ENCODE results near the gene NLRP6. TPM values are rescaled to one million over a fixed set of nuclear protein-coding genes. Genes with fewer than 3 reads are reported as not detected.
"Not testable (repeated sequence)": the region's sequence is repeated elsewhere in the genome, so short reads cannot be mapped to it uniquely, and the experiment has no call there.

Gene NLRP6
- total and polyA plus RNA-seq, 2 experiments from 2014 or later: 1.4 TPM; not detected in 1

GRCh38 chr11:304915-305843, 27.0 kb downstream of the NLRP6 start:
- Histone ChIP-seq H3K9me2 (replicated peaks; ENCODE audit: insufficient read depth) (no peaks in the 10 kb centered on the region), H3K4me1 (ENCODE audit: insufficient read depth) (peaks cover 14% of the 10 kb centered on the region), H2AFZ (no peak overlapping the region), H3K27ac (no peak overlapping the region), H3K79me2 (peaks cover 8% of the 10 kb centered on the region), H3K36me3 (replicated peaks; ENCODE audit: insufficient read depth, low read depth) (no peaks in the 10 kb centered on the region), H3K4me2 (no peak overlapping the region), H3K27me3 (no peaks in the 10 kb centered on the region), H4K20me1 (ENCODE audit: insufficient read depth, poor library complexity, severe bottlenecking) (no peaks in the 10 kb centered on the region), H3K9me3 (ENCODE audit: low read depth) (no peaks in the 10 kb centered on the region), H3K4me3 (no peak overlapping the region)
- TF ChIP-seq, protein P1, sequence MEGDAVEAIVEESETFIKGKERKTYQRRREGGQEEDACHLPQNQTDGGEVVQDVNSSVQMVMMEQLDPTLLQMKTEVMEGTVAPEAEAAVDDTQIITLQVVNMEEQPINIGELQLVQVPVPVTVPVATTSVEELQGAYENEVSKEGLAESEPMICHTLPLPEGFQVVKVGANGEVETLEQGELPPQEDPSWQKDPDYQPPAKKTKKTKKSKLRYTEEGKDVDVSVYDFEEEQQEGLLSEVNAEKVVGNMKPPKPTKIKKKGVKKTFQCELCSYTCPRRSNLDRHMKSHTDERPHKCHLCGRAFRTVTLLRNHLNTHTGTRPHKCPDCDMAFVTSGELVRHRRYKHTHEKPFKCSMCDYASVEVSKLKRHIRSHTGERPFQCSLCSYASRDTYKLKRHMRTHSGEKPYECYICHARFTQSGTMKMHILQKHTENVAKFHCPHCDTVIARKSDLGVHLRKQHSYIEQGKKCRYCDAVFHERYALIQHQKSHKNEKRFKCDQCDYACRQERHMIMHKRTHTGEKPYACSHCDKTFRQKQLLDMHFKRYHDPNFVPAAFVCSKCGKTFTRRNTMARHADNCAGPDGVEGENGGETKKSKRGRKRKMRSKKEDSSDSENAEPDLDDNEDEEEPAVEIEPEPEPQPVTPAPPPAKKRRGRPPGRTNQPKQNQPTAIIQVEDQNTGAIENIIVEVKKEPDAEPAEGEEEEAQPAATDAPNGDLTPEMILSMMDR (IDR thresholded peaks at IDR 0.05; ENCODE audit: poor library complexity): peak; percentile 73
- TF ChIP-seq EZH2phosphoT487 (IDR thresholded peaks at IDR 0.05; ENCODE audit: low read depth, severe bottlenecking, unreplicated experiment): no peak
- DNase-seq (ENCODE audit: low spot score): peak; percentile 87
- 30% methylated on average over 17 of the region's 19 CpGs for WGBS (ENCODE audit: low lambda C conversion rate, missing lambda C conversion rate)

- H3K79me2 ChIP-seq: peaks cover 8% of the 10 kb centered on the region
- no peak for DNase-seq (ENCODE audit: low spot score)
- no peak overlapping the region for H3K27ac ChIP-seq
- no peak overlapping the region for H2AFZ ChIP-seq
- no peaks in the 10 kb centered on the region for H3K27me3 ChIP-seq
- no peak overlapping the region for H3K4me2 ChIP-seq
- 80% methylated on average over 10 of the region's 10 CpGs for WGBS (ENCODE audit: low lambda C conversion rate, missing lambda C conversion rate)
- H3K4me1 ChIP-seq (ENCODE audit: insufficient read depth): peaks cover 12% of the 10 kb centered on the region
- no peak for TF ChIP-seq EZH2 (IDR thresholded peaks at IDR 0.05; ENCODE audit: borderline replicate concordance)
- TF ChIP-seq EZH2phosphoT487 (IDR thresholded peaks at IDR 0.05; ENCODE audit: low read depth, severe bottlenecking, unreplicated experiment): no peak
- TF ChIP-seq, protein P1 (IDR thresholded peaks at IDR 0.05; ENCODE audit: poor library complexity): no peak
- no peaks in the 10 kb centered on the region for H3K36me3 ChIP-seq (replicated peaks; ENCODE audit: insufficient read depth, low read depth)
- H3K4me3 ChIP-seq: no peak overlapping the region
- H4K20me1 ChIP-seq (ENCODE audit: insufficient read depth, poor library complexity, severe bottlenecking): no peaks in the 10 kb centered on the region
- H3K9me3 ChIP-seq (ENCODE audit: low read depth): no peaks in the 10 kb centered on the region
- no peaks in the 10 kb centered on the region for H3K9me2 ChIP-seq (replicated peaks; ENCODE audit: insufficient read depth)
These were observed 27.6 kb downstream of the NLRP6 start for GRCh38 chr11:305844-306211.

DNA sequence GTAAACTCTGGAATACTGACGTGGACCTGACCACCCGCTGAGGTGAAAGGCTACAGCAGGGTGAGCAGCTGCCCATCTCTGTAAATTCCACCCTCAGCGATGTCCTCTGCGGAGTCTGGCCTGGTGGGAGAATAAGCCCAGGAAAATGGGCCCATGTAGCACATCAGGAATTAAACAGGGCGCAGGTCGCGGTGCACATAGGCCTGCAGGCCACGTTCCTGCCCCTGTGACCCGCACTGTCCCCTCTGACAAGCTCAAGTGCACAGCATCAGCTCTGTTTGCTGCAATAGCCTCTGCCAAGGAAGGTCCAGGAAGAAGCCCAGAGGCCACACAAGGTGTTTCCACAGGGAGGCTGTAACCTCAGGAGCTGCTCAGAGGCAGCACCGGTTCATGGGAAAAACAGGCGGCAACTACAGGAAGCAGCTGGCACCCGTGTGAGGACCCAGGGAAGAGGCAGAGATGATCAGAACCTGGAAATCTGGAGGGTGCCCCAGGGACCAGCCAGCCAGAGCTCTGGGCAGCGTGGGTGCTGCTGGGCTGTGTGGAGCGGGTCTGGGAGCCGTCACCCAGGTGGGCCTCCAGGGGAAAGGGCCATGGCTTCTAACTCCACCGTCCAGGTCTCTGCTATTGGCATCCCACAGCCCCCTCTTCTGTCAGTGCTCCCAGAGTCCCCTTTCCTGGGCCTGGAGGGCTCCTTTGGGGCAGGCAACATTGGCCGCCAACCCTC, 28.6 kb downstream of the NLRP6 start:
- Histone ChIP-seq H3K27ac (peak overlapping the region; percentile 82), H3K36me3 (replicated peaks; ENCODE audit: insufficient read depth, low read depth) (no peaks in the 10 kb centered on the region), H4K20me1 (ENCODE audit: insufficient read depth, poor library complexity, severe bottlenecking) (no peaks in the 10 kb centered on the region), H3K4me2 (no peak overlapping the region), H3K9me3 (ENCODE audit: low read depth) (no peaks in the 10 kb centered on the region), H3K27me3 (no peaks in the 10 kb centered on the region), H3K79me2 (peaks cover 8% of the 10 kb centered on the region), H2AFZ (no peak overlapping the region), H3K9me2 (replicated peaks; ENCODE audit: insufficient read depth) (no peaks in the 10 kb centered on the region), H3K4me3 (no peak overlapping the region), H3K4me1 (ENCODE audit: insufficient read depth) (peaks cover 13% of the 10 kb centered on the region)
- DNase-seq (ENCODE audit: low spot score): no peak
- TF ChIP-seq EZH2phosphoT487 (IDR thresholded peaks at IDR 0.05; ENCODE audit: low read depth, severe bottlenecking, unreplicated experiment) (no peak), EZH2 (IDR thresholded peaks at IDR 0.05; ENCODE audit: borderline replicate concordance) (no peak)
- TF ChIP-seq, protein P1 (IDR thresholded peaks at IDR 0.05; ENCODE audit: poor library complexity): no peak
- WGBS (ENCODE audit: low lambda C conversion rate, missing lambda C conversion rate): 89% methylated on average over 17 of the region's 17 CpGs

GRCh38 chr11:307766-308708, 29.8 kb downstream of the NLRP6 start, which contains the start of gene IFITM2:
Gene IFITM2 (plus strand): TSS chr11:307816. CDS start chr11:308193, 377 bp downstream.
- not testable (repeated sequence) for H3K9me3 ChIP-seq (ENCODE audit: low read depth); H3K79me2 ChIP-seq; H2AFZ ChIP-seq; H3K4me3 ChIP-seq; H3K36me3 ChIP-seq (replicated peaks; ENCODE audit: insufficient read depth, low read depth); H3K9me2 ChIP-seq (replicated peaks; ENCODE audit: insufficient read depth); H3K27me3 ChIP-seq; H4K20me1 ChIP-seq (ENCODE audit: insufficient read depth, poor library complexity, severe bottlenecking)
- peak; percentile 74 for DNase-seq (ENCODE audit: low spot score)
- Histone ChIP-seq H3K27ac (peak within 1 kb of the TSS; percentile 82), H3K4me1 (ENCODE audit: insufficient read depth) (peaks cover 25% of the 10 kb centered on the region), H3K4me2 (peak within 1 kb of the TSS; percentile 79)
- 16% methylated on average over 19 of the region's 28 CpGs for WGBS (ENCODE audit: low lambda C conversion rate, missing lambda C conversion rate)

Data from hepatocyte (in vitro differentiated cells).